GM19035 (cell line): ENCODE measurements around the gene DUSP6.

Source experiments
- ATAC-seq: cut with Tn5 transposase; IDR thresholded peaks from one replicate; pipeline ENCODE4 v1.9.1; 2021; ENCODE audit not compliant: unreplicated experiment

Gene DUSP6

GRCh38 chr12:89299417-89299816 is 52.9 kb downstream of the DUSP6 start:
- no peak for ATAC-seq
